GM12892 (cell line): ENCODE results near the gene MICAL2.

ENCODE experiments used
- POLR2A ChIP-seq: IDR thresholded peaks from 2 replicates; pipeline ENCODE4 v1.6.1; 2011; ENCODE audit warnings: low read depth, low read length, control low read depth
- POLR2AphosphoS5 ChIP-seq: IDR thresholded peaks from 2 replicates; pipeline ENCODE4 v1.6.1; 2011; ENCODE audit warnings: low read depth, low read length, control low read depth
- TAF1 ChIP-seq: IDR thresholded peaks from 2 replicates; pipeline ENCODE4 v1.6.1; 2011; ENCODE audit warnings: low read depth, mild to moderate bottlenecking, control low read depth, low read length, borderline replicate concordance

DNA sequence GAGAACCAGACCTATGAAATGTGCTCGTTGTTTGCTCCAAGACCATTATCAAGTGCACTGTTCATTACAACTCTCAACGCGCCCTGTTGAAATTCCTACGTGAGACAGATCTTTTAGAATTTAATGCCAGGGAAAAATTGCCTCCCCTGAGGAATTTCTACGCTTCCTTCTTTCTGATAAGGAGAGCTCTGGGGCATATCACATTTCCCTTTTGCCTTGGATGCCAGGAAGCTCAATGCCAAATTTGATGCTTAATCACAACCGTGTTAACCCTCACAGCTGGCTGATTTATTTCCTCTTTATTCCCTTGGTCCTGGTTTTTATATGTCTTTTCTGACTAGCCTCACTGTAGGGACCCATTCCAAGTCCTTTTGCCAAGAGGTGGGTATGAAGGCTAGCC lies 109.4 kb downstream of the MICAL2 start:
- no peak for TF ChIP-seq POLR2A
- no peak for TF ChIP-seq POLR2AphosphoS5
- TF ChIP-seq TAF1, result no peak
